GM04503 (cell line): ENCODE data around the gene FKBP1A.

Experiments used
- DNase-seq: peaks from one replicate; pipeline ENCODE4 v3.0.0-alpha.2; 2012; ENCODE audit warnings: low read depth

The FKBP1A gene

GRCh38 chr20:1331801-1332453 lies 60.9 kb downstream of the FKBP1A start:
- DNase-seq = no peak

DNA sequence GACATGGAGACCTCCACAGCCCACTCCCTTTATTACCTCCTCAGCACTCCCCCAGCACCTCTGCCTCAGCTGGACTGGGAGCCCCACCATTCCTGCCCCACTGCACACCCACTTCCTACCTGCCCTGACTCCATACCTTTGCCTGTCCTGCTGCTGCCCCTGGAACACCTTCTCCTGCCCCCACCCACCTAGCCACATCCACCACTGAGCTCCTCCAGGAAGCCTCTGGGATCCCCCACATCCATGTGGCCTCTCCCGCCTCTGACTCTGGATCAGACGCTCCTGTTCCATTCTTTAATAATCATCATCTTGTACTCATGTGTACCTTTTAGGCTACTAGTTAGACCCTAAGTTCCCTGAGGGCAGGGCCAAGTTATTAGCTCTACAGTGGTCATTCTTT lies 61.8 kb downstream of the FKBP1A start:
- no peak for DNase-seq

DNA sequence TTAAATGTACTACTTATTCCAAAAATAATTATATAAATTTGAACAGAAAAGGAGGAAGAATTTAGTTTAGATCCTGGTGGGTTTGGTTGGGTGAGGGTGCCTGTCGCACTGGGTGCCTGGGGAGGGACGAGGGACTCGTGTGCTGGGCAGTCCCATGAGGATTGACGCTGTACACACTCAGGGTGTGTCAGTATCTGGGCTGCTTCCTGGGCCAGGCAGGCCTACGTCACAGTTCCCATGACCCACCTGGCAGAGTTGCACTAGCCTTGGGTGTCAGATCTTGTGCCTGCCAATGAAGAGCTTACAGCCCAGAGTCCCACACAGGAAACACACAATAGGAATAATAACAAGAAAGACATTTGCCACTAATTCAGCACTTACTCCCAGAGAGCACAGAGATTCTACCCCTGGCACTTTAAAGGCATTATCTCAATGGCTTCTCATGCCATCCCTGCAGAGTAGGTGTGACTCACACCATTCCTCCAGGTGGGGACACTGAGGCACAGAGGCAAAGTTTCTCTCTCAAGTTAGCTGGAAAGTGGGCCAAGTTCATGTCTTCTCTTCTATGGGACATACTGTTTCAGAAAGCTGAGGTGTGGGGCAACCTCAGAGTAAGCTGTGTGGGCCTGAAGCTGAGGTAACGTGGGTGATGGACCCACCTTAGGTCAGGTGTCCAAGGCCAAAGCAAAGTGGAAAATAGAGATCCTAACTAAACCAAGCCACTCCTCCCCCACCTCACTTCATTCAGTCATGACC lies 62.6 kb downstream of the FKBP1A start:
- DNase-seq = no peak

DNA sequence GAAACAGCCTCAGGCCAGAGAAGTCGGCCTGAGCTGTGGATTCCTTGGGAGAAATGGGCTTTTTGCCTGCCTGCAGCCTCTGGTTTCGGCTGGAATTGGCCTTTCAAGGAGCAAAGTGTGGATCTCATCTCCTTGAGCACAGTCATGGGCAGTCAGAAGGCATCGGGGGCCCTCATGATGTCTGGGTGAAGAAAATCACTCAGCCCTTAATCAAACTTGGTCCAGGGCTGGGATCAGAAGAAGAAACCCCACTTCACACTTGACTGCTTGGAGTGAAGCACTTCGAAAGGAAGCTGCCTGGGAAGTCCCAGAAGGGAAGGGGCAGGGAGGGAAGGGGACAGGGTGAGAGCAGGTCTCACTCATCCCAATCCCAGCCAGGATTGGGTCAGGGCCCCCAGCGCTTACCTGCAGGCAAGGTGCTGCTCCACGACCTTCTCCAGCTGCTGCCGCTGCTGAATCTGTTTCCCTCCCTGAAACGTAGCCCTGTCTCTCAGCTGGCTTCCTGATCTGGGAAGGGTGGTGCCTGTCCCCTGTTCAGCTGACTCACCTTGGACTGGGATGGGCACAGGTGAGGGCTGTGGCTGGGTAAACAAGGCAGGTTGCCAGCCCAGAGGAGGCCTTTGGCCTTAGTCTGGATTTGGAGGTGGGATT lies 64.0 kb downstream of the FKBP1A start, which contains the start of gene SDCBP2:
SDCBP2 (minus strand) TSS at position 460 of the 651 bp plus-strand sequence. CDS start 8,723 bp downstream, outside the sequence.
- no peak for DNase-seq

DNA sequence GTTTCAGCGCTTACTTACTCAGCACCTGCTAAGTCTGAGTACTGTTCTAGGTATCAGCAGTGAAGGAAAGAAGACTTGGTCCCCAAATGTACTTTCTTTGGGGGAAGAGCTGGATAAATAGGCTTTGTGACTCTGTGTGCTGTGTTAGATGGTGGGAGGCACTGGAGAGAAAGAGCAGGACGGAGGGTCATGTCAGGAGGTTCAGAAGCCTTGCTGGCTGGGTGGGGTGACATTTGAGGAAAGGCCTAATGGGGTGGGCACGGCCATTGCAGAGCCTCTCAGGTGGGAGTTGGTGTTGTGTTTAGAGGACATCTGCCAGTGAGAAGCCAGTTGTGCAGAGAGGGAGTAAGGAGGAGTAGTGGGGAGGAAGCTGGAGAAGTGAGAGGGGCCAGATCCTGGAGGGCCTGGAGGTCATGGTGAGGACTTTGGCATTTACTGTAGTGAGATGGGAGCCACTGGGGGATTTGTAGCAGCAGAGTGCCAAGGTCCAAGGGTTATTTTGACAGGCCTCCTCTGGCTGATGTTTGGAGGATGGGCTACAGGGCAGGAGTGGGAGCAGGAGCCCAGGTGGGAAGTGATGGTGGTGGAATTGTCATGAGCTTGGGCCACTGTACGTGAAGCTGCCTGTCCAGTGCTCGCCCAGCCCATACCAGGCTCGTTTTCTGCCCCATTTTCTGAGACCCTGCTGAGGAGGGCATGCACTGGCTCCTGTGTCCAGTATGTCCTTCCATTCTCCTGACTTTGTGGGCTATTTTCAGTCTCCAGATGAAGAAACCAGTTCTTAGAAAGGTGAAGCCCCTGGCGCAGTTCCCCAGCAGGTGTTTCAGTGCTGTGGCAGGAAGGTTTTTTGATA lies 64.8 kb downstream of the FKBP1A start:
- no peak for DNase-seq

DNA sequence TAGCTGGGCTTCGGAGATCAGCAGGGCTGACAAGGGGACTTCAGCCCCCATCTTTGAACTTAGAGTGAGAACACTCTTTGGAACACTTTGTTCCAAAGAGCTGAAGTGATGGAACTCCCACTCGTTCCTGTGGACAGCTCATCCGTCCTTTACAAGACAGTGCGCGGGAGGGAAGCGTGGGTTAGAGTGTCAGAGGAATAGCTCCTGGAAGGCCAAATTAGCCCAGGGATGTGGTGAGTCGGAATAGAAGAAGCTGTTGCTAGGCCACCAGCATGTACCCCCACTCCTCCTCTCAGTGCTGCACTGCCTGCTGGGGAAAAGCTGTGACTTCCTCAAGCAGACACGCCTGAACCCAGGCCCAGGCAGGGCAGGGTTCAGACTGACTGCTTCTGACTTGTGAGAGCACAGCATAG lies 65.6 kb downstream of the FKBP1A start:
- DNase-seq = peak; percentile 42

DNA sequence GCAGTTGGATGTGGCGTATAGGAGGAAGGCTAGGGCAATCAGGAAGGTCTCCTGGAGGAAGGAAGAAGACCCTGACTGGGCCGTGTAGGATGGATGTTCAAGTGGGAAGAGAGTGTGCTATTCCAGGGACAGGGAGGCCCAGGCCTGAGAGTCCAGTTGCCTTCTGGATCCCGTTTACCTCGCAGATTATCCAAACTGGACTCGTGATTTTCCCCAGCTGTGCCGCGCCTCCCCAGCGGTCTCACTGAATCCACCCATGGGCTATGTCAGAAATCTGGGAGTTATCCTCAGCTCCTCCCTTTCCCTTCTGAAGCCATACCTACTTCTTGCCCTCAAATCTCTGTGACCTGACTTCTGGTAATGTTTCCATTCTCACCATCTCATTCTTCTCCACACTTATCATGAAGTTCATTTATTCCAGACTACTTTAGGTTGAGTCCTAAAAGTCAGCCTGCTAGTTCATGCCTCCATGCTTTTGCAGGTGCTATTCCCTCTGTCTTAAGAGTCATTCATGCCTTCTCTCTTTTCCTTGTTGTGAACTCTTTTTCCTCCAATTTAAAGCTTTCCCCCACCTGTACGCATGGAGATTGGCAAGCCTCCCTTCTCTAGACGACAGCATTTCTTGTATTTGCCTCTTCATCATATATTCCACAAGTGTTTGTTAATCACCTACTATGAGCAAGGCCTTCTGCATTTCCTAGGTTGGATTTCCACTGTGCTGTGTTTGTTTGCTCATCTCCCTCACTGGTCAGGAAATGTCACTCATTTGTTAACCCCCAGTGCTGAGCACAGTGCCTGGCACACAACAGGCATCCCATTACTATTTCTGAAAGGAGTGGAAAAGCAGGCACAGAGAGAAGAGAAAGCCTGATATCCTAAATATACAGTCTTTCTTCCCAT lies 66.6 kb downstream of the FKBP1A start:
- no peak for DNase-seq

GRCh38 chr20:1325173-1326030 lies 67.5 kb downstream of the FKBP1A start:
- peak; percentile 81 for DNase-seq

- no peak for DNase-seq
Observed at GRCh38 chr20:1324598-1325172, 68.2 kb downstream of the FKBP1A start.

DNA sequence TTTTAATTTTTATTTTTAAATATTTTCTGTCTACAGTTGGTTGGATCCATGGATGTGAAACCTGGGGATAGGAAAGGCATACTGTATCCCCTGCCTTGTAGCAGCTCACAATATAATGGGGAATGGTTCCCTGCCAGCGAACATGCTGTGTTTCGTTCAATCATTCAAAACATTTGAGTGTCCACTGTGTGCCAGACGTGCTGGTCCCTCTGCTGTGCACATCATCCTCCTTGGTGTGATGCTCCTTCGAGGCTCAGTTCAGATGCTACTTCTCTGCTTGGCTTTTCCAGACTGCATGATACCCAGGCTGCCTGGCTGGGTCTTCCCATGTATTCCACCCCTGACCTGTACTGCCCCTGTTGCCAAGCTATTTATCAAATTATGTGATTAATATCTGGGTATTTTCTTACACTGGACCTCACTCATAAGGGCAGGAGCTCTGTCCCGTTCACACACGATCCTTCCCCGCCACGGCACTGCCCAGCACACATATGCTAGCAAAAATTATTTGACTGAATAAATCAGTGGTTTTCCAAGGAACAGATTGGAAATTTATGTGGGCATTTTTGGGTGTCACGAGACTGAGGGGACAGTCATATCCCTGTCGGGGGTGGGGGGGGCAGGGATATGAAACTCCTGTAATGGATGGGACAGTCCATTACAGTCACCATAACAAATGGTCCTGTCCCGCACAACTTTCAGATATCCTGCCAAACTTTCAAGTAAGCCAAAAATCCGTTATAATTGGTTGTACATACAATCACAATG lies 68.8 kb downstream of the FKBP1A start:
- DNase-seq = no peak

- no peak for DNase-seq
Observed at GRCh38 chr20:1323256-1323655, 69.6 kb downstream of the FKBP1A start.

DNA sequence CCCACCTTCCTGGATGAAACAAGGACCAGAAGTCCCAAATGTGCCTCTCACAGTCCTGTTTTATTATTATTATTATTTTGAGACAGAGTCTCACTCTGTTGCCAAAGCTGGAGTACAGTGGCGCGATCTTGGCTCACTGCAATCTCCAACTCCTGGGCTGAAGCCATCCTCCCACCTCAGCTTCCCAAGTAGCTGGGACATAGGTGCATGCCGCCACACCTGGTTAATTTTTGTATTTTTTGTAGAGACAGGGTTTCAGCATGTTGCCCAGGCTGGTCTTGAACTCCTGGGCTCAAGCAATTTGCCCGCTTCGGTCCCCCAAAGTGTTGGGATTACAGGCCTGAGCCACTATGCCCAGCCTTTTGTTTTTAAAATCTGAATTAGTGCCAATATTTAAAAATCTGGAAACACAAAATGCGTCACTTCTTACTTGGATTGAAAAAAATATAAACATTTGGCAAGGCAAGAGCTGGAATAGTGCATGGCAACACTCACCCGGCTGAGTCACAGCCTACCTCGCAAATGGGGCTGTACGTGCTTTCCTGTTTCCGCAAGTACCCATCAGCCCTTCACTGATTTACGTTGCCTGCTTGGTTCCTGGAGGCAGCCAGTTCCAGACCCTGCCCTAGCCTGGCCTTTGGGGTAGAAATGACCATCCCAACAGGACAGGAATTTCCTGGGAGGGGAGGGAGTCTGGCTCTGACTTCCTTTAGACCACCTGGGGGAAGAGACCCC lies 70.2 kb downstream of the FKBP1A start:
- peak; percentile 90 for DNase-seq

DNA sequence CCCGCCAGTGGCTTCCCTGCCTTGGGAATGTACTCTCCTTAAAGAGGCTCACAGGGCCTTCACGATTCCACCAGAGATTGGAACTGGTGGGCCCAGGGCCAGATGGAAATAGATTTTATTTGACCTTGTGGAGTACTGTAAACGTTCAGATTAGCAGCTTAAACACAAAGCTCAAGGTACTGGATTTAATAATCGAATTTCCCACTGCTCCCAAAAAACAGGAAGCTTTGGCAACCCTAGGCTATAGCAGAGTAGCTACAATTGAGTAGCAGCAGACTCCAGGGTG lies 71.3 kb downstream of the FKBP1A start:
- no peak for DNase-seq

GRCh38 chr20:1320902-1321653 lies 71.8 kb downstream of the FKBP1A start:
- no peak for DNase-seq

DNA sequence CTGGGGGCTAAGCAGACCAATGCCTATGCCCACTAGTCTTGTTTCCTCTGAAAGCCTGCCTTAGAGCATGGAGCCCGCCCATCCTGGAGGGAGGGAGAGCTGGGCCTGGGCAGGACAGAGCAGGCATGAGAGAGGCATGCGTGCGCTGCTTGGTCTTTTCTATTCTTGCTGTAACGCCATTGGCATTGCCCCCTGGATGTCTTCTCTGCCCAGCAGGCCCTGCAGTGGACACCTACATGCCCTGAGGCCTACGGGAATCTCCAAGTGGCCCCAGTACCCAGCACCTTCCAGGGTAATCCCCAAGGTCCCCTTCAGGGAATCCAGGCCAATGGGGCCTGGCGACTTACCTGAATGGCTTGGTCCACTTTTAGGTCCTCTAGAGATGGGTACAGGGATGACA lies 72.8 kb downstream of the FKBP1A start:
- no peak for DNase-seq

DNA sequence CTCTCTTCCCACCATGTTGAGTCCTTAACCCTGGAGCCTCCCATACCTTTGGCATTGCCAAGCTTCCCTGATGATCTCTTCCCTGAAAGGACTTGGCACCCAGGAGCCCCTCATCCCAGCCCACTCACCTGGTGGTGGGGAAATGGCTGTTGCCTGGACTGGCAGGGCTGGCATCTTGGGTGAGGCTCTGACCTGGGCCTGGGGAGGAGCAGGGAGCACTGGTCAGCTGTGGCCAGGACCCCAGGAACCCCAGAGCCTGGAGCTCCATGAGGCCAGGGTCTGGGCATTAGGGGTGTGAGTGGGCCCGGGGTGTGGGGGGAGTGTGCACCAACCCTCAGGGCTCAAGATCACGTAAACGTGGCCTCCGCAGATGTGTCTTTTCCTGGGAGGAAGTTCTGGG lies 73.4 kb downstream of the FKBP1A start:
- no peak for DNase-seq

GRCh38 chr20:1319051-1319450 lies 73.8 kb downstream of the FKBP1A start:
- no peak for DNase-seq
